Islet of Langerhans (tissue), 1 donor: ENCODE results near the gene TMEM164.

Source experiments
- FAIRE-seq: peaks from one replicate; lab custom pipeline; 2011; peaks lifted over from hg19 to GRCh38; lab: Jason Lieb, UNC

Gene TMEM164

DNA sequence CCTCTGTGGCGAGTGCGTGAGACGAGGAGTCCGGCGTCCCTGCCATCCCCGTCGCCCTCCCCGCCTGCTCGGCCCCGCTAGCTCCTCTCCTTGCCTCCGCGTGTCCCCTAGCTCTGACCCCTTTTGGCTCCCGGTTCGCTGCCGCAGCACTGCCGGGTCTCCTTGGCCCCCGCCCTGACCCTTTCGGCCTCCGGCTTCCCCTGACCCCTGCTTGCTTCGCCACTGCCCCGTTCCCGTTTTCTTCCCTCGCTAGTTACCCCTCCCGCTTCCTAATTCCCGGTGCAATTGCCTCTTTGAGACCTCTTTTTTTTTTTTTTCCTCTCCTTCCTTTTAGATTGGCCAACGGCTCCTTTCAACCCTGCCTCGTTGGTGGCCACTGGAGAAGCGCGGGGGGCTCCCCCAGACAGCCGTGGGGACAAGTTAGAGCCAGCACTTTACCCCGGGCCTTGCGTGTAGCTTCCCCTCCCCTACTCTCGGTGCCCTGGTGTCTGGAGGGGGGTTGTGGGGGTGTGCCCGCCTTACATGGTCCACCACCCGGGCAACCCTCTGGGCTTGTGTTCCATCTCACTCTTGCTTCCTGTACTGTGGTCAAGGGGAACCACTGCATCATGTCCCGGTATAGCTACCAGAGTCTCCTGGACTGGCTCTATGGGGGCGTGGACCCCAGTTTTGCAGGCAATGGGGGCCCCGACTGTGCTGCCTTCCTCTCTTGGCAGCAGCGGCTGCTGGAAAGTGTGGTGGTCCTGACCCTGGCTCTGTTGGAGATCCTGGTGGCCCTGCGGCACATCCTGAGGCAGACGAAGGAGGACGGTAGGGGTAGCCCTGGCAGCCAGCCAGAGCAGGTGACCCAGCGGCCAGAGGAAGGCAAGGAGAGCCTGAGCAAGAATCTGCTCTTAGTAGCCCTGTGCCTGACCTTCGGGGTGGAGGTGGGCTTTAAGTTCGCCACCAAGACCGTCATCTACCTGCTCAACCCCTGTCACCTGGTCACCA is 548 bp downstream of the TMEM164 start:
- no peak for FAIRE-seq

GRCh38 chrX:110004215-110004614 is 1.3 kb downstream of the TMEM164 start:
- FAIRE-seq, result no peak

GRCh38 chrX:110004731-110005369 is 1.9 kb downstream of the TMEM164 start:
- FAIRE-seq, result no peak

DNA sequence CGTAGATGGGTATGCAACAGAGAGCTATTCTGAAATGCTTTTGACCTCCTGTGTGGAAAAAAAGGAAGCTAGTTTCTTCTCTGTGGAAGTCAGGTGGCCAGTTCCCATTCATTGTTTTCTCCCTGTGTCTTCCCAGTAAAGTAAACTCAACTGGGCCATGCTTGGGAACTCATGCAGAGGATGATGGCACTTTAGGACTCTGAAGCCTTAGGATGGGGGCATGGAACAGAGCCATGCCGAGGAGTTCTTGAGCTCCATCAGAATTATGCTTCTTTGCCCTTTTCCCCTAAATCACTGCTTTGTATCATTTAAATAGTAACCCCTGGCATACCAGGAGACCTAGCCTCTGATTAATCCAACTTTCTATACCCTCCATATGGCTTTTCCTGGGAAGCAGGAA is 3.2 kb downstream of the TMEM164 start:
- no peak for FAIRE-seq

- no peak for FAIRE-seq
These were observed 4.0 kb downstream of the TMEM164 start for GRCh38 chrX:110006821-110007375.

DNA sequence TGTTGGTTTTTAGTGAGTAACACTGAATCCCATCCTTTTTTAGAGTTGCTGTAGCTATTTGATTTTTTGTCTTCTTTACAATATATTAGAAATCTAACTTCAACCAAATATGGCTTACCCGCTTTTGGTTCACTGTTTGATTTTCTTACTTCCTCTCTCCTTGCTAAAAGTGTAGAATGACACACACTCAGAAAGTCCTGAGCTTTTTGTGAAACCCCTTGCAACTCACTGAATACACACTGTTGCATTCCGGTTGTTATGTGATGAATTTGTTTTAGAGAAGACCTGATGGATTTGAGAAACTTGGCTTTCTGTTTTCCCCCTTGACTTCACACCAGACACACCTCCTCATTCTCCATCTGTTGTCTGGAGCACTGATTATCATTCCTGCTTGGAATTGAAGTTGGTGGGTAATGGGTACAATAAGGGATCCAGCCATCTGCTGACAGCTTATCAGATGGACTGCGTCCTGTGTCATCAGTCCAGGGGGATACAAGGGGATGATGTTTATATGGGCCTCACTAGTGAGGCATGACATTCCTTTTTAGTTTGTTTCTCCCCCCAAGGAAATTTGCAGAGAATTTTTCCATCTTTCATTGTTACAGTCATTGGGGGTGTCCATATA is 5.2 kb downstream of the TMEM164 start:
- FAIRE-seq, result no peak

DNA sequence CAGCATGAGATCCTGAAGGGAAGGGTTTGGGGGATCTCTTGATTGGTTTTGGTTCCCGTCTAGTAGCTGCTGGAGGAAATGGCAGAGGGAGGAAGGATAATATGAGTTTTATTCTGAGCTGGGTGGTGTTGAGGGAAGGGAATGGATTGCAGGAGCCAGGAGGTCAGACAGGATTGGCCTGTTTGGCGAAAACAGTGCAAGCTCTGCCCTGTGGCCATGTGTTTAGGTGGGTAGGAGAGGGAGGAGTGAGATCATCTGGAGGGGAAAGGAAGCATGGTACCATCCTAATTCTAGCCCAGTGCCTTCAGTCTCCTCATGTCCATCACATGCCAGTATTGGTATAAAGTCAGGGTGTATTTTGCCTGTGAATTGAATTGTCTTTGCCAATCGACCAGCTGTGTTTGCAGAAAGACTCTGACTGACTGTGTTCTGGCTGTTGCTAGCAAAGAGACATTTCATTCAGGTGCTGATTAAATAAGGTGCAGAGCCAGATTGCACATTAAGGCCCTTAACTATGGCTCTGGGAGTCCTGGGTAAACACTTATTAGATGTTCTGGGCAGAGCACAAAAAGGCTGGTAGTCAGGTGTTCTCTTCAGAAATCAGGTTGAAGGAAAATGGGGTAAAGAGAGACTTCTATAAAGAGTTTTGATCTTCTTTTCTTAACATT is 10.0 kb downstream of the TMEM164 start:
- peak; percentile 98 for FAIRE-seq

DNA sequence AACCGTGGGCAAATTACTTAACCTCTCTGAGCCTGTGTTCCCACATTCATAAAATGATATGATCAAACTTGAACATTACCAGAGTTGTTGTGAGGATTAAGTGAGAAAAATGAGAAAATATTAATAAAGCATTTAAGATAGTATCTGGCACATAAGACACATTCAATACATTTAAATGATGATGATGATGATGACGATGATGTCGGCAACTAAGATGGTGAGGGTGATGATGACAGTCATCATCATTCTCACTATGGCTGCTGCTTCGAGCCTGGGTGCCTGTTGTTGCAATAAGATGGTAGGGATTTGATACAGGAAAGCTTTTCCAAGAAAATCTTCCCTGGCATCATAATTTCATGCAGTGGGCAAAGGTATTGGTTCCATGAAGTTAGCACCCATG is 11.1 kb downstream of the TMEM164 start:
- FAIRE-seq, result no peak

- no peak for FAIRE-seq
These were observed 12.1 kb downstream of the TMEM164 start for GRCh38 chrX:110015032-110015431.

DNA sequence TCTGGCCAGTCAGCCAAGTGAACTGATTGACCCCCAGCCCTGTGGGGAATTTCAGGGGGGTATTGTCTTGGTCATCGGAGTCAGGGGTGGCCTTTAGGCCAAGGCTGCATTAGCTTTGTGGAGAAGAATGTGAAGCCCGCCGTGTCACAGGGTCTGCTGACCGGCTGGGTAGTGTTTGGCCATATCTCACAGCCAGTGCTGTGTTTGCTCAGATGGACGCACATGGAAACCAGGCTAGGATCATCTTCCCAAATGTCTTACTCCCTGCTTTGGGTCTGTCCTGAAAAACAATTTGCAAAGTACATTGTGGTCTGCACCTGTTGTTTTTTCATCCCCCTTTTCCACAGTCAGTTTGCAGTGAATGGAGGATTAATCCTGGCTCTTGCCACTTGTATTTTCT is 13.0 kb downstream of the TMEM164 start:
- no peak for FAIRE-seq

DNA sequence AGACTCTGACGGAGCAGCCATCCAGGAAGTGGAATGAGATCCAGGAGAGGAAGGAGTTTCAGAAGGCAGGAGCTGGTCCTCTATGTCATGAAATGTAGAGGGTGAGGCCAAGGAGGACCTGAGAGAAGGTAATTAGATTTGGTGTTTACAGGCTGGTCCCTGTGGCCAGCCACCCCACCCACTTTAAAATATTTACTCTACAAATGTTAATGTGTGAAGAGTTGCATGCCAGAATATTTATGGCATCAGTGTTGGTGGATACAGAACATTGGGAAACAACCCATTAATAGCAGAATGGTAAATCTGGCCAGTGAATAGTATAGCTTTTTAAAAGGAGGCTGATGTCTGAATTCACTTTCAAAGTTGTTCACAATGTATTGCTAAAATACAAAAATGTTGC is 17.6 kb downstream of the TMEM164 start:
- no peak for FAIRE-seq

DNA sequence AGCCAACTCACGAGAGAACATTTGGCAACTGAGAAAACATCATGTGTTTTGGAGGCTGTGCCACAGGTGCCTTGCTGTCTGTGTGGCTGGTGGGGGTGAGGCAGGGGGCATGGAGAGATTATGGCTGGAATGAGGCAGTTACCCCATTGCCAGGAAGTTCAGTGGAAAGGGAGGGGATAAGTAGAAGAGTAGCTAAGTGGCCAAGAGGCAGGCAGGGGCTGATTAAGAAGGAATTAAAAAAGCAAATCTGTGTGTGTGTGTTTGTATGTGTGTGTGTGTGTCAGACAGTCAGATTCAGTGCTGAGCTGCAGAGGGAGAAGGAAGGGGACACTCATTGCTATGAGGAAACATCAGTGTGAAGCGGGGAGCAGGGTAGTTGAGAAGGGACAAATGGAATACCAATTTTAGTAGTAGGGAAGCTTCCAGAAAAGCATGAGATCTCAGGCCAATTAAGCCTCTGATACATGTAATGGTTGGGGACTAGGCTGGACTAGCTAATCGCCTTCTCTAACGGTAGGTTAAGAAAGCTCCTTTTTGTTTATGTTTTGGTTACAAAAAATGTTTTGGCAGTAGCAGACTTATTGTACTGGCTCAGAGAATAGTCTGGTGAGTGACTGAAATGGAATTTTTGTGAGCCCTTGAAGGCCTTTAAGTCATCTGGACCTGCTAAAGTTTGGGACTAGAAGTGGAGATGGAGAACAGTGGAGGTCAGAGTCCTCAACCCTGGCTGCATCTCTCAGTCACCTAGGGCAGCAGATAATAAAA is 18.5 kb downstream of the TMEM164 start:
- FAIRE-seq, result no peak

GRCh38 chrX:110022599-110023448 is 19.9 kb downstream of the TMEM164 start:
- FAIRE-seq, result no peak

DNA sequence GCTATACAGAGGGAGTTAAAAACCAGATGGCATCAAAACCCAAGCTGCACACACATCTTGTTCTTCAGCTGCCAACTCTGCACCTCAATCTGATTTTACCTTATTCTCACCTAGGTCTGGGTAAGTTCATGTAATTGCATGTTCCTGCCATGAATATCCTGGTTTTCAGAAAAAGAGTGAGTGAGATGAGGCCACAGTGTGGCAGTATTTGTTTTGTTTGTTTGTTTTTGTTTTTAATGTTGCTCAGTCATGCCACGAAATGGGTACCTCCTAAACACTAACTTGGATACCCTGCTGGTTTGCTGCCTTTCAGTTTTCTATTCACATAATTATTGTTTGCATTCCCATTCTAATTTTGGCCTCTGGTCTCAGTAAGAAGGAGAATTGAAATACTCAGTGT is 22.5 kb downstream of the TMEM164 start:
- no peak for FAIRE-seq

DNA sequence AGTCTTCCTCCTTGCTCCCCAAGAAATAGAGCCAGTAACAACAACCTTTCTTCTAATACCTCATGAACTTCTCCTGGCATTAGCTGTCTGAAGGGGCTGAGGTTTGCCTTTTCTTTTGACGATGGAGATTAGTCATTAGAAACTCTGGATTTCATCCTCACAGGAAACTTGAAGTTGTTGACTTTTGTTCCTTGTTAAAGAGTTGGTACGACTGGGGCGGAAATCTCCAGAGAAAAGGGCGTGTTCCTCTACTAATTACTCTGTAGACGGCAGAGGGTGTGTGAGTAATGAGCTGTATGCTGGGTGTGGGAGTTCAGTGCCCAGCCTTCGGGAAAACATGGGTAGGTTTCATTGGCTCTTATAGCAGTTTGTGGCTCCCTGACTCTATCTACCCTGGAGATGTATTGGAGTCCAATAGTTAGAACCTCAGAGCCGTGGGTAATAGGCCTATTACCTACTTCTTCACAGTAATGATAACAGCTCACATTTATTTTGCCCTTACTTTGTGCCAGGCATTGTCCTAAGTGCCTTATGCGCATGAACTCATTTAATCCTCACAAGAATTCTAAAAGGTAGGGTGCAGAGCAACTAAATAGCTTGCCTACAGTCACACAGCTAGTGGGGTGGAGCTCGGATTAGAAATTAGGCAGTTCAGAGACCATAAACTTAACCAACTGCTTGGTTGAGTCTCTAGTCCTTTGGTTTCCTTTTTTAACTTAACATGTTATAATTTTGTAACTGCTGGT is 23.4 kb downstream of the TMEM164 start:
- no peak for FAIRE-seq

DNA sequence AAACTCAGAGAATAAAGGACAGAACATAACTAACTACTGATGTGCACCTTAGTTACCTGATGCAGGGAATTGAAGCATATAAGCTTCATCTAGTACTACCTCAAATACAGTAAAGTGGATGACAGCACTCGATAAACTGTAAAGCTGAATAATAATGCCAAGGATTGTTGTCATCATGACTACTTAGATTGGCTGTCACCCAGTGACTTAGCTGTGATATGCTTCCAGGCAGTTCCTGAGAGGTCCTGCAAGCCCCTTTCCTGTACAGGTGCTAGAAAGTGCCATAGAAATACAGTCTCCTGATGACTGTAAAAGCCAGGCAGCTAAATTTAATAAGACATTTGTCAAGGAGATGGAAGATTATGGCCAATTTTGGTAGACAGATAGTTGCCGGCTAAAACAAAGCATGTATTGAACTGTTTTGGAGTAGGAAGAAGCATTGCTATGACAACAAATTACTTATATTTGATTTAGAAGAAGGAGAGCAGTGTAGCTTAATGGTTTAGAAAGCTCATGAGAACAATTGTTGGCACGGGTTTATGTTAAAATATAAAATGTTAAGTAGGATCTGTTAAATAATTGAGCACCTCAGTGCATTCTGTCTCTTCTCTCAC is 29.7 kb downstream of the TMEM164 start:
- FAIRE-seq, result peak; percentile 45

GRCh38 chrX:110034036-110034435 is 31.1 kb downstream of the TMEM164 start:
- FAIRE-seq, result no peak

DNA sequence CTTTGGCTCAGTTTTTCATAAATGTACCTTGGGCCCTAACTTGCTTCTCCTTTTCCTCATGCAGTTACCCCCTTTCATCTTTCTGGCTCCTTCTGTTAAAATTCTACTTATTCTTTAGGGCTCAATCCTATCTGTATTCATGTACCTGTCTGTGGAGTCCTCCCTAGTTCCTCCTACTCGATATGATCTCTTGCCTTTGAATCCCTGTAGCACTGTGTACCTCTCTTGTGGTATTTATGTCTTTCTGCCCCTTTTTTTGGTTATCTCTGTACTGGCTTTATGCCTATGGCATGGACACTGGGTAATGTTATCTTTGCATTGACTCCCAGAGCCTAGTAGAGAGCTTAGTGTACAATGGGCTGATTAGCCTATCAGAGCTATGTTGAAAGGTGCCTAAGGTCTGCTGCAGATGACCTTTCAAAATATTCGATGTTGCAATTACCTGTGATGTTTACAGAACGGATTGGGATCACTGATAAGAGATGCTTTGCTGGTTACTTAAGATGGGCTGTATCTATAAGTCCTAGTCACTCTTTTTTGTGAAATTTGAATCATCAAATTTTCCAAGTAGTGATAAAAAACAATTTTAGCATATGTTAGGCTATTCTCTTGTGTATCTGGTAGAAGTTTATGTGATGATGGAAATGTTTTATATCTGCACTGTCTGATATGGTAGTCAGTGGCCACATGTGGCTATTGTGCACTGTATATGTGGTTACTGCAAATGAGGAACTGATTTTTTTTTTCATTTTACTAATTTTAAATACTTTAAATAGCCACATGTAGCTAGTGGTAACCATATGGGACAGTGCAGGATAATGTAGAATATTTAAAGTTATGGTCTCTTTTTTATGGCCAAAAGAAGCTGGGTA is 33.5 kb downstream of the TMEM164 start:
- no peak for FAIRE-seq
